22Rv1 (cell line): ENCODE measurements around the gene ASIC4.

Source experiments
- CTCF ChIP-seq: fragments of 450-650 bp; IDR thresholded peaks from 2 replicates; pipeline ENCODE4 v1.5.1; 2017; ENCODE audit warnings: mild to moderate bottlenecking
- ZFX ChIP-seq: fragments of 450-650 bp; IDR thresholded peaks from 2 replicates; pipeline ENCODE4 v1.6.1; 2017; ENCODE audit warnings: antibody characterized with exemption, borderline replicate concordance

GRCh38 chr2:219545943-219546352 is 31.7 kb downstream of the ASIC4 start:
- TF ChIP-seq CTCF, result no peak
- no peak for TF ChIP-seq ZFX
